Gastrocnemius medialis (tissue), 4 donors: ENCODE data around the gene DGKG. TPM values are rescaled to one million over a fixed set of nuclear protein-coding genes. Genes with fewer than 3 reads are reported as not detected.

Source experiments
- ATAC-seq, 2 donors: fragments of 150-250 bp; one replicate each; pipeline ENCODE4 v1.9.1; 2016
- DNase-seq, 2 donors: peaks; one replicate each; pipeline ENCODE4 v3.0.0-alpha.2; 2019
- H3K27ac ChIP-seq, 4 donors: fragments of 200-600 bp; sonication (generic); 1 replicate in 1 of 4; 2 replicates in 3 of 4; pipeline ENCODE4 v1.5.1; 2016 to 2018; ENCODE audit warnings: mild to moderate bottlenecking in 2 of 4, moderate library complexity in 1 of 4
- H3K27me3 ChIP-seq, 3 donors: fragments of 200-600 bp; sonication (generic) in 2 of 3; 1 replicate in 1 of 3; 2 replicates in 2 of 3; pipeline versions ENCODE4 v1.5.1 to v1.6.0; 2016 to 2019; ENCODE audit warnings: mild to moderate bottlenecking in 1 of 3, moderate library complexity in 1 of 3
- H3K36me3 ChIP-seq, 2 donors: fragments of 200-600 bp; sonication (generic) in 1 of 2; one replicate each; pipeline ENCODE4 v1.5.1; 2017 to 2018
- H3K4me1 ChIP-seq, 2 donors: fragments of 200-600 bp; sonication (generic) in 1 of 2; one replicate each; pipeline ENCODE4 v1.5.1; 2016 to 2017; ENCODE audit warnings: mild to moderate bottlenecking in 2 of 2
- H3K4me3 ChIP-seq, 4 donors: fragments of 200-600 bp; sonication (generic) in 3 of 4; 1 replicate in 1 of 4; 2 replicates in 3 of 4; pipeline ENCODE4 v1.5.1; 2016 to 2019; ENCODE audit warnings: mild to moderate bottlenecking in 2 of 4
- H3K9me3 ChIP-seq, 3 donors: fragments of 200-600 bp; sonication (generic) in 2 of 3; 1 replicate in 1 of 3; 2 replicates in 2 of 3; pipeline ENCODE4 v1.5.1; 2016 to 2019
- POLR2A ChIP-seq, 2 donors: fragments of 450-650 bp; IDR thresholded peaks; one replicate each; pipeline ENCODE4 v1.6.1; 2017; ENCODE audit warnings: antibody characterized with exemption in 2 of 2, mild to moderate bottlenecking in 2 of 2, moderate library complexity in 2 of 2
- in situ Hi-C, 4 donors: fragments of 200-750 bp; cut with MboI; loops; one replicate each; pipeline versions ENCODE4 v1.15.0 to v1.8.0; 2017; ENCODE audit warnings: low sequenced_read_pairs in 4 of 4
- intact Hi-C: fragments of 100-400 bp; cut with DNase I; formaldehyde crosslinking; loops from one replicate; pipeline ENCODE4 v1.15.1; 2023; ENCODE audit warnings: low total_unique reads
- total RNA-seq, 4 donors: library from RNA; depleted of rRNA; stranded (reverse); fragments of >200 nt; gene quantifications; one replicate each; pipeline versions ENCODE4 v1.1.0 to v1.2.3, GENCODE V29; 2016
- TF ChIP-seq, protein P1 (sequence below), 5 experiments: fragments of 450-650 bp in 3 of 5; fragments of 200-600 bp in 2 of 5; sonication (generic) in 2 of 5; IDR thresholded peaks in 4 of 5; conservative IDR thresholded peaks in 1 of 5; 1 replicate in 4 of 5; 2 replicates in 1 of 5; pipeline ENCODE4 v1.5.1; 2016 to 2019; ENCODE audit warnings: antibody characterized with exemption in 5 of 5, mild to moderate bottlenecking in 3 of 5, moderate library complexity in 3 of 5

DGKG gene
- total RNA-seq, 4 donors from 2014 or later: 5.0 to 11.2 (median 7.7) TPM

DNA sequence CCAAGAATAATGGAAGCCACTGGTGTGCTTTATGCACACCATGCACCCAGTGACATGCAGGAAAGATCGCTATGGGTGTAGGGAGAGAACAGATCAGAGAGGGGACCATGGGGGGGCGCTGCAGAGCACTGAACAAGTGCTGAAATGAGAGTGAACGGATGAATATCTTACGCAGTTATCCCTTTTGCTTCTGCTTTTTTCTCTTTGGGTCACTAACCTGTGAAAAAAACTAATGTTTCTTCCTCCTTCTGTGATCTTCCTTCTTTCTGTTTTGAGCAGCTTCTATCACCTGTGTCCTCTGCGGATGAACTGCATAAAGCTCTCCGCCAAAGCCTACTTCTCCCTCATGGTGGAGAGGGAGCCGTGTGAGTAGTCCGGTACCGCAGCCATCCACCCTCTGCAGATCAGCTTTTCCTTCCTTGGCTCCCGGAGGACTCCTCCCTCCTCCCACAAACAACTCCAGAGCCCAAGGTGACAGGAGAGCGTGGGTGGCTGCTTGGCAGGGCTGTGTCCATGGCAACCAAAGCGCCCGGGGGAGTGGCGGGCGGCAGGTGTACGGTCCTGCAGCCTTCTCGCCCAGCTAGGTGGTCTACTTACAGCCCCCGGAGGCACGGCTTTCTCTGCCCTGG lies 106.2 kb downstream of the DGKG start:
- ATAC-seq (no peak), DNase-seq (no peak)
- in situ Hi-C loops: loop anchor here in 3 of 4 donors (5.0 to 10.0 kb wide), 3 partner anchors 279 to 289 kb away; partner anchors contain the start of gene CRYGS (in 1 of the 3)
- Histone ChIP-seq H3K4me1 (no peaks in the 10 kb centered on the region), H3K4me3 (no peak overlapping the region), H3K27me3 (no peaks in the 10 kb centered on the region), H3K9me3 (no peaks in the 10 kb centered on the region), H3K36me3 (no peaks in the 10 kb centered on the region), H3K27ac (no peak overlapping the region)
- intact Hi-C loops: no loop called here
- TF ChIP-seq POLR2A (IDR thresholded peaks at IDR 0.05): no peak
- TF ChIP-seq, protein P1, sequence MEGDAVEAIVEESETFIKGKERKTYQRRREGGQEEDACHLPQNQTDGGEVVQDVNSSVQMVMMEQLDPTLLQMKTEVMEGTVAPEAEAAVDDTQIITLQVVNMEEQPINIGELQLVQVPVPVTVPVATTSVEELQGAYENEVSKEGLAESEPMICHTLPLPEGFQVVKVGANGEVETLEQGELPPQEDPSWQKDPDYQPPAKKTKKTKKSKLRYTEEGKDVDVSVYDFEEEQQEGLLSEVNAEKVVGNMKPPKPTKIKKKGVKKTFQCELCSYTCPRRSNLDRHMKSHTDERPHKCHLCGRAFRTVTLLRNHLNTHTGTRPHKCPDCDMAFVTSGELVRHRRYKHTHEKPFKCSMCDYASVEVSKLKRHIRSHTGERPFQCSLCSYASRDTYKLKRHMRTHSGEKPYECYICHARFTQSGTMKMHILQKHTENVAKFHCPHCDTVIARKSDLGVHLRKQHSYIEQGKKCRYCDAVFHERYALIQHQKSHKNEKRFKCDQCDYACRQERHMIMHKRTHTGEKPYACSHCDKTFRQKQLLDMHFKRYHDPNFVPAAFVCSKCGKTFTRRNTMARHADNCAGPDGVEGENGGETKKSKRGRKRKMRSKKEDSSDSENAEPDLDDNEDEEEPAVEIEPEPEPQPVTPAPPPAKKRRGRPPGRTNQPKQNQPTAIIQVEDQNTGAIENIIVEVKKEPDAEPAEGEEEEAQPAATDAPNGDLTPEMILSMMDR (IDR thresholded peaks at IDR 0.05 in 4 of 5, conservative IDR thresholded peaks at IDR 0.05 in 1 of 5): no peak

DNA sequence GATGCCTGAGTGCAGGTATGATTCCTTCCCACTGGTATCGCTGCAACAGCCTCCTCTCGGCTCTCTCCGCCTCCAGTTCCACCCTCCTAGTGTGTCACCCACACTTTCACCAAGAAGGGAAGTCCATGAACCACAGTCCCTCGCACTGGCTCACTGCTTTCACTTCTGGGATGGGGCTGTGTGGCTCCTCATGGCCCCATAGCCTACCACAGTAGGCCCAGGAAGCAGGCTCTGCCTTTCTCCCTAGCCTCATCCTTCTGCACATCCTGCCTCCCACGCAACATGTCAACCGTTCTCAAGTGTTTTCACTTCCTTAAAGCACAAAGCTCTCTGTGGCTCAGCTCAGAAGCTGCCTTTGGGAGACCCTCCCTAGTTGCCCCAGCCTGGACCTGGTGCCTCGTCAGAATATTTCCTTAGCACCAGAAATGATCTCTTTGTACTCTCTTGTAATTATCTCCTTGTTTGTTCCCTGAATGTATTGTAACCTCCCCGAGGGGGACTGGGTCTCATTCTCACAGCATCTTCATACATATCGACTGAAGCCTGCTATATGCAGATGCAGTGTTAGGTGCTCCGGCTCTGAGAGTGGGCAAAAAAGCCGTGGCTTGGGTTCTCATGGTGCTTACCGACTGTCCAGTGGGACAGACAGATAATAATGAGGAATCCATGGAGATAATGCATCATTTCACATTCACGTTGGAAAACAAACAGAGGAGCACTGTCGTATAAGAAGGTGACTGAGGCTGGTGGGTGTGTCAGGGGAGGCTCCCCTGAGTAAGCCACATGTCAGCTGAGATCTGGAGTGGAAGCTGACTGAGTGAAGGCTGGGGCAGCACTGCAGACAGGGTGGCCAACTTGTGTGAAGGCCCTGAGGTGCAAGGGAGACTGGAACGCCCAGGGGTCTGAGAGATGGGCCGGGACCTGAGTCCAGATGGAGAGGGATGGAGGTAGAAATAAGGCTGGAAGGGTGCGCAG lies 107.1 kb downstream of the DGKG start:
- DNase-seq (no peak), ATAC-seq (no peak)
- H3K36me3 ChIP-seq: no peaks in the 10 kb centered on the region
- H3K27ac ChIP-seq: no peak overlapping the region
- TF ChIP-seq, protein P1 (IDR thresholded peaks at IDR 0.05 in 4 of 5, conservative IDR thresholded peaks at IDR 0.05 in 1 of 5): no peak
- TF ChIP-seq POLR2A (IDR thresholded peaks at IDR 0.05): no peak
- intact Hi-C loops (no loop called here), in situ Hi-C loops (loop anchor here in 3 of 4 donors (5.0 to 10.0 kb wide), 3 partner anchors 280 to 290 kb away; partner anchors contain the start of gene CRYGS (in 1 of the 3))
- H3K4me1 ChIP-seq: no peaks in the 10 kb centered on the region
- H3K4me3 ChIP-seq: no peak overlapping the region
- no peaks in the 10 kb centered on the region for H3K27me3 ChIP-seq
- H3K9me3 ChIP-seq: no peaks in the 10 kb centered on the region

GRCh38 chr3:186251948-186252619 lies 110.0 kb downstream of the DGKG start:
- ATAC-seq: no peak
- no peak for DNase-seq
- in situ Hi-C loops: loop anchor here in 2 of 4 donors (10.0 kb wide), 2 partner anchors 283 to 293 kb away; partner anchors contain the start of gene CRYGS (in 1 of the 2)

DNA sequence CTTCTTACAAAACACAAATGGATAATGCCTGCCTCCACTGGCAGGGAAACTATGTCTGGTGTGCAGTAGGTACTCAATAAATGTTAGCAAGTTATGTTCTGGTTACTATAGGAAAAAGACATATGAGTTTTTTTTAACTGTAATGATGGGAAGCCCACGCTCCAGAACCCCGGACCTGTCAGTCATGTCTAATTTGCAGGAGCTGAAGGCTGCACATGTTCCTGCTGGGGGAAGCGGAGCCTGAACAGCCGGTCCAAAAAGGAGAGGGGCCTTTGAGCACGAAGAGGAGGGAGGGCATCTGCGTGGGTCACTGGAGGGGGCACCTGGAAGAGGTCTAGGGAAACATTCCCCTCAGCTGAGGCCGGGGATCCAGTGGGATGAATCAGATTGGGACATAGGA lies 113.2 kb downstream of the DGKG start:
- Histone ChIP-seq H3K36me3 (no peaks in the 10 kb centered on the region), H3K4me3 (no peak overlapping the region), H3K27ac (no peak overlapping the region), H3K27me3 (no peaks in the 10 kb centered on the region), H3K4me1 (no peaks in the 10 kb centered on the region), H3K9me3 (no peaks in the 10 kb centered on the region)
- in situ Hi-C loops: loop anchor here (10.0 kb wide), 1 partner anchor 264 kb away; no protein-coding TSS in a partner anchor
- no peak for DNase-seq
- intact Hi-C loops: no loop called here
- no peak for ATAC-seq
- TF ChIP-seq, protein P1 (IDR thresholded peaks at IDR 0.05 in 4 of 5, conservative IDR thresholded peaks at IDR 0.05 in 1 of 5): no peak
- no peak for TF ChIP-seq POLR2A (IDR thresholded peaks at IDR 0.05)

More at GRCh38 chr3:186251948-186252619, 110.0 kb downstream of the DGKG start:
- Histone ChIP-seq H3K4me3 (no peak overlapping the region), H3K4me1 (no peaks in the 10 kb centered on the region), H3K27ac (no peak overlapping the region), H3K36me3 (no peaks in the 10 kb centered on the region), H3K9me3 (no peaks in the 10 kb centered on the region), H3K27me3 (no peaks in the 10 kb centered on the region)
- TF ChIP-seq, protein P1 (IDR thresholded peaks at IDR 0.05 in 4 of 5, conservative IDR thresholded peaks at IDR 0.05 in 1 of 5): no peak
- TF ChIP-seq POLR2A (IDR thresholded peaks at IDR 0.05): no peak
- intact Hi-C loops: no loop called here
